ENCODE measurements around the gene BICD2. TPM values are rescaled to one million over a fixed set of nuclear protein-coding genes. Genes with fewer than 3 reads are reported as not detected.

Gene BICD2
- total and polyA plus RNA-seq, 2 experiments from 2014 or later, result 25.6 to 45.0 TPM

DNA sequence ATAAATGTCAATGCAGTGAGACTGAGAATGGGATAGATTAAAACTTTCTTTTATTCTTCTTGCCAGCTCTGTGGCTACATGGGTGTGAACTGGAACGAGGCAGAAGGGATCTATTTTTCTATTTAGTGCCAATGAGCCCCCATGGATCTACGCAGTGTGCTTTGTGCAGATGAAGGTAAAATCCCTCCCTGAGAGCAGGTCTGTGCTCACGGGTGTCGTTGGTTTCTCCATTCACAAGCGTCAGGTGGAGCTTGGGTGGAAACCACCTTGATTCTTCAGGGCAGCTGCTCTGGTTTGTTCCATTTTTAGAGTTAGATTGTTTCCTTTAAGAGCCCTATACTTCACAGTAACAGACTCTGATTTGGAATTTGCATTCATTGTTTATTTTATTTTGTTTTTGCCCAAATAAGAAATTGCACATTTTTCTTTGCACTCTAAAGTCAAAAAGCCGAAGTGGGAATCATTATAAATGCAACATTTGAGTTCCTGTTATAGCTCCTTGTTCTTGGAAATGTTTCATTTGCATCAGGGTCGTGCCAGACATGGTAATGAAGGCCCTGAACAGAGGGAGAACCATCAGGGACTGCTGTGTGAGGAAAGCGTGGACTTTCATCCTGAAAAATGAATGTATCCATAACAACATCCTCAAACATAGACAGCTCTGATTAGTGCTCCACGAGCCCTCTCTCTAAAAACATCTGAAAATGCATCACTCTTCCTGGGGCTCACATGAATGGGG lies 31.1 kb upstream of the BICD2 start:
- in situ Hi-C loops (cut with MboI), result no loop called here

DNA sequence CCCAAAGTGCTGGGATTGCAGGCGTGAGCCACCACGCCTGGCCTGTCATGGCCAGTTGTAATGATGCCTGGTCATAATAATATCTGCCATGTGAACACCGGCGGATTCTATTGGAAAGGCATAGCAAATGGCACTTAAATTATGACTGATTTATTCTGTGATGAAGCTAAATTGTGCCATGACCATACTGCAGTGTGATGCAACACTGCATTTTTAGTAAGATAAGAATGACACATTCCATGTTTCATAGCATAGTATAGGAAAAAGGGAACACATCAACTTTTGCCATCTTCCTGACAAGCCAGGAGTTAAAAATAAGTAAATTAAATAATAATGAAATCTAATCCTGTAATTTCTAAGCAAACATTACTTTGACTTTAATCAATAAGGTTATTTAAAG lies 30.4 kb upstream of the BICD2 start:
- no peaks in the 10 kb centered on the region for H3F3A ChIP-seq (ENCODE audit: insufficient read depth)
- no peak overlapping the region for H3K9ac ChIP-seq
- in situ Hi-C loops (cut with MboI), result no loop called here
- H2AFZ ChIP-seq, result no peak overlapping the region
- TF ChIP-seq EZH2 (IDR thresholded peaks at IDR 0.05; ENCODE audit: insufficient read depth, poor library complexity, severe bottlenecking) (no peak), EZH2phosphoT487 (IDR thresholded peaks at IDR 0.05; ENCODE audit: insufficient read depth, low read depth) (no peak)
- DNase-seq, result peak; percentile 14
- H3K4me3 ChIP-seq, result no peak overlapping the region
- H3K36me3 ChIP-seq (ENCODE audit: low read depth), result no peaks in the 10 kb centered on the region
- H3K27ac ChIP-seq, result no peak overlapping the region
- H3K4me1 ChIP-seq (ENCODE audit: insufficient read depth), result no peaks in the 10 kb centered on the region
- no peak overlapping the region for H3K4me2 ChIP-seq (ENCODE audit: unreplicated experiment)
- H4K20me1 ChIP-seq (ENCODE audit: insufficient read depth), result no peaks in the 10 kb centered on the region
- peaks cover 38% of the 10 kb centered on the region for H3K27me3 ChIP-seq (replicated peaks; ENCODE audit: insufficient read depth)
- WGBS, 2 experiments (ENCODE audit: low coverage in 1 of 2, low lambda C conversion rate in 2 of 2, missing lambda C conversion rate in 2 of 2), result 74 to 78% methylated on average over 4 of the region's 4 CpGs
- H3K9me3 ChIP-seq (ENCODE audit: low read depth), result no peaks in the 10 kb centered on the region
- no peaks in the 10 kb centered on the region for H3K9me2 ChIP-seq (ENCODE audit: insufficient read depth)
- H3K79me2 ChIP-seq (ENCODE audit: insufficient read depth), result no peaks in the 10 kb centered on the region

More for the DNA sequence above, 31.1 kb upstream of the BICD2 start:
- Histone ChIP-seq H3K27ac (no peak overlapping the region), H3K27me3 (replicated peaks; ENCODE audit: insufficient read depth) (peaks cover 38% of the 10 kb centered on the region), H3K36me3 (ENCODE audit: low read depth) (no peaks in the 10 kb centered on the region), H3K4me1 (ENCODE audit: insufficient read depth) (no peaks in the 10 kb centered on the region), H2AFZ (no peak overlapping the region), H3K9me2 (ENCODE audit: insufficient read depth) (no peaks in the 10 kb centered on the region), H3K79me2 (ENCODE audit: insufficient read depth) (no peaks in the 10 kb centered on the region), H3F3A (ENCODE audit: insufficient read depth) (no peaks in the 10 kb centered on the region), H3K9me3 (ENCODE audit: low read depth) (no peaks in the 10 kb centered on the region), H3K4me2 (ENCODE audit: unreplicated experiment) (no peak overlapping the region), H3K4me3 (no peak overlapping the region), H3K9ac (no peak overlapping the region), H4K20me1 (ENCODE audit: insufficient read depth) (no peaks in the 10 kb centered on the region)
- no peak for DNase-seq
- WGBS, 2 experiments (ENCODE audit: low coverage in 1 of 2, low lambda C conversion rate in 2 of 2, missing lambda C conversion rate in 2 of 2), result 22 to 31% methylated on average over 9 of the region's 9 CpGs
- no peak for TF ChIP-seq EZH2 (IDR thresholded peaks at IDR 0.05; ENCODE audit: insufficient read depth, poor library complexity, severe bottlenecking)
- TF ChIP-seq EZH2phosphoT487 (IDR thresholded peaks at IDR 0.05; ENCODE audit: insufficient read depth, low read depth), result no peak

DNA sequence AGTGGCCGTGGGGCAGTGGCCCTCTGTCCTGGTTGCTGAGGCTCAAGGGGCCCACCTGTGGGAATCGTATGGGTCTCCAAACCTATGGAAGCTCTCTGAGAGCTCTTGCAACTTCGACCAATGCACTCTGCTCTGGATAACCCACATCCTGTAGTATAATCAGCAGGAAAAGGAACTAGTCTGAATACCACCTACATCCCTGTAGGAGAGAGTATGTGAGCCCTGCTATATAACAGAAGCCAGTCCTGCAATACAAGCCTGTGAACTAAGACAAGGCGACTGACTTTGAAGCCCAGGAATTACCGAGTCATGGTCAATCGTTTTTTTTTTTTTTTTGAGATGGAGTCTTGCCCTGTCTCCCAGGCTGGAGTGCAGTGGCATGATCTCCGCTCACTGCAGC lies 29.8 kb upstream of the BICD2 start:
- peaks cover 38% of the 10 kb centered on the region for H3K27me3 ChIP-seq (replicated peaks; ENCODE audit: insufficient read depth)
- no peak overlapping the region for H3K9ac ChIP-seq
- H2AFZ ChIP-seq, result no peak overlapping the region
- no peak overlapping the region for H3K27ac ChIP-seq
- in situ Hi-C loops (cut with MboI), result no loop called here
- DNase-seq, result no peak
- H3K9me2 ChIP-seq (ENCODE audit: insufficient read depth), result no peaks in the 10 kb centered on the region
- H3K4me2 ChIP-seq (ENCODE audit: unreplicated experiment), result no peak overlapping the region
- no peak for TF ChIP-seq EZH2 (IDR thresholded peaks at IDR 0.05; ENCODE audit: insufficient read depth, poor library complexity, severe bottlenecking)
- TF ChIP-seq EZH2phosphoT487 (IDR thresholded peaks at IDR 0.05; ENCODE audit: insufficient read depth, low read depth), result no peak
- H3K4me1 ChIP-seq (ENCODE audit: insufficient read depth), result no peaks in the 10 kb centered on the region
- no peaks in the 10 kb centered on the region for H3F3A ChIP-seq (ENCODE audit: insufficient read depth)
- no peaks in the 10 kb centered on the region for H3K9me3 ChIP-seq (ENCODE audit: low read depth)
- H3K36me3 ChIP-seq (ENCODE audit: low read depth), result no peaks in the 10 kb centered on the region
- H3K79me2 ChIP-seq (ENCODE audit: insufficient read depth), result no peaks in the 10 kb centered on the region
- H3K4me3 ChIP-seq, result no peak overlapping the region
- no peaks in the 10 kb centered on the region for H4K20me1 ChIP-seq (ENCODE audit: insufficient read depth)
- 71 to 76% methylated on average over 7 of the region's 7 CpGs for WGBS, 2 experiments (ENCODE audit: low coverage in 1 of 2, low lambda C conversion rate in 2 of 2, missing lambda C conversion rate in 2 of 2)

DNA sequence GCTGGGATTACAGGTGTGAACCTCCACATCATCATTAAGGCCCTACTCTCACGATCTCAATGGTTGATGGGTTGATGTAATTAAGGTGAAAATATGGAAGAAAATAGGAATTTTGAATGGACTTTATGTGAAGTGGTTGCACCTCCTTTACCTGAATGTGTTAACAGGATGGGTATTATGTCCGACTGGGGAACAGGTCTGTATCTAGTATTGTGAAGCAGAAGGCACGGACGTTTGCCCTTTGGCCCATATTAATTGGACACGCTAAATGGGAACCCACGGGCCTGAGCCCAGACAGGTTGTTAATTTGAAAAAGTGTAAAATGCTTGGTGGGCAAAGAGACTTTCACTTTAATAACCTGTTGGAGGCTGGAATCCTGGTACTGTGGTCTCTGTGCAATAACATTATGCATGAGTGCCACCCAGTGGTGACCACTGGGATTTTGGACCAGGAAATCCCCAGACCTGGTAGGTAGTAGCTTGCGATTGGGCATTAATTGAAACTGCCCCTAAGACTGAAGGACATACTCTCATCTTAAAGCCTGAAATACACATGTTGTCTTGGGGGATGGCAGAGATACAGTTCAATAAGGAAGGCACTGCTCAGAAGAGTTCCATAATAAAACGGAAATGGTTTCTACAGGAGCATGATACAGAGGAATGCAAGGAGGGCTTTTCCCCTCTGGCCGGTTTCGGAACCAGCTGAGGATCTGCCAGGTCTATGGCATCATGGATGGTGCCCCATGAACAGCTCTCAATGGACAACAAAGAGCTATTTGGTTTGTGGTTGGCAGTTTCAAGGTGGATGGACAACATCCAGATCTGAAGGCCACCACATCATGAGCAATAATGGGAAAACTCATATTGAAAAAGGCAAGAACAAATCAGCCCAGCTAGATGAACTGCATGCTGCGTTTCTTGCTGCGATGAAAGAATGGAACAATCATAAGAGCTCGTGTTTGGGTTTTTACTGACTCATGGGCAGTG lies 26.2 kb upstream of the BICD2 start:
- H3K27me3 ChIP-seq (replicated peaks; ENCODE audit: insufficient read depth), result peaks cover 25% of the 10 kb centered on the region
- no peak overlapping the region for H3K27ac ChIP-seq
- H3K9me3 ChIP-seq (ENCODE audit: low read depth), result no peaks in the 10 kb centered on the region
- no peak overlapping the region for H2AFZ ChIP-seq
- H3F3A ChIP-seq (ENCODE audit: insufficient read depth), result no peaks in the 10 kb centered on the region
- H3K36me3 ChIP-seq (ENCODE audit: low read depth), result no peaks in the 10 kb centered on the region
- DNase-seq, result peak; percentile 79
- H4K20me1 ChIP-seq (ENCODE audit: insufficient read depth), result no peaks in the 10 kb centered on the region
- no peaks in the 10 kb centered on the region for H3K79me2 ChIP-seq (ENCODE audit: insufficient read depth)
- in situ Hi-C loops (cut with MboI), result no loop called here
- H3K9me2 ChIP-seq (ENCODE audit: insufficient read depth), result no peaks in the 10 kb centered on the region
- TF ChIP-seq EZH2 (IDR thresholded peaks at IDR 0.05; ENCODE audit: insufficient read depth, poor library complexity, severe bottlenecking), result no peak
- TF ChIP-seq EZH2phosphoT487 (IDR thresholded peaks at IDR 0.05; ENCODE audit: insufficient read depth, low read depth), result no peak
- H3K4me3 ChIP-seq, result no peak overlapping the region
- H3K4me2 ChIP-seq (ENCODE audit: unreplicated experiment), result no peak overlapping the region
- no peaks in the 10 kb centered on the region for H3K4me1 ChIP-seq (ENCODE audit: insufficient read depth)
- H3K9ac ChIP-seq, result no peak overlapping the region
- WGBS, 2 experiments (ENCODE audit: low coverage in 1 of 2, low lambda C conversion rate in 2 of 2, missing lambda C conversion rate in 2 of 2), result 35 to 37% methylated on average over 13 of the region's 13 CpGs
